ENCODE results near the gene MDGA2.

MDGA2 gene

DNA sequence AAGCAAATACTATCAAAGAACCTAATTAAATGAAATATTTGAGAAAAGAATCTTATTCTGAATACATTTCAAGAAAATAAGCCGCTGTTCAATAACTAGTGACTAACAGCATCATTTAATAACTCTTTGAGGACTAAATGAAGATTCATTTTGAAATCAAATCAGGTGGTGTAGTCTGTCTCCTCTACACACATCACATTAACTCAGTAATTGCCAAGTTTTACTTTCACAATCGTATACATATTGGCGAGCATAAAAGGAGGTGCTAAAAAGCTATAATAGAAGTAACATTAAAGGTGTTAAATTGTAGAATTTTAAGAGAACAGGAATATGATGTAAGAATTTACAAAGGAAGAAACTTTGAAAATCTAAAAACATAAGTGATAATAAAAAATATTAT is 185.1 kb downstream of the MDGA2 start:
- DNase-seq (ENCODE audit: low read depth in 2 of 2): no peak

DNA sequence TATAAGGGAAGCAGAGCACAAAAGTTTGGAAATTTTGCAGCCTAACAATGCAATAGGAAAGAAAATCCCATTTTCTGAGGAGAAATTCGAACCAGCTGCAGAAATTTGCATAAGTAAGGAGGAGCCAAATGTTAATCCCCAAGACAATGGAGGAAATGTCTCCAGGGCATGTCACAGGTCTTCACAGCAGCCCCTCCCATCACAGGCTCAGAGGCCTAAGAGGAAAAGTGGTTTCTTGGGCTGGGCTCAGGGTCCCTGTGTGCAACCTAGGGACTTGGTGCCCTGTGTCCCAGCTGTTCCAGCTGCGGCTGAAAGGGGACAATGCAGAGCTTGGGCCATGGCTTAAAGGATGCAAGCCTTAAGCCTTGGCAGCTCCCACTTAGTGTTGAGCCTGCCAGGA is 190.0 kb downstream of the MDGA2 start:
- no peak for DNase-seq (ENCODE audit: low read depth in 2 of 2)

DNA sequence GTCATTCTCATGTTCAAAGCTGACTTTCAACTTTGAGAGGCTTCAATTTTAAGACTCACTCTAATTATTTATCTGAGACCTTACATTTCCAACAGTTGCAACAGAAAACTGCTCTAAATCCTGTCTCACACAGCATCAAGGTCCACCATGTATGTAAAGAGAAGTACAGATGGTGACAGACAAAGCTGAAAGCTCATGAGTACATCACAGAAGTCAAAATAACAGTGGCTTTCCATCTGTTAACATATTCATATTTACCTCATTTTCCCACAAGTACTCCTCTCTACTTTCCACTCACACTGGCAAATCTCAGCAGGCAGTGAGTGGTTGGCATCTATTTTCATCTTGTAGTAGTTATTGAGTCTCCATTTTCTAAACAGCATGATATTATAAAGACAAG is 192.0 kb downstream of the MDGA2 start:
- DNase-seq (ENCODE audit: low read depth in 2 of 2): no peak

DNA sequence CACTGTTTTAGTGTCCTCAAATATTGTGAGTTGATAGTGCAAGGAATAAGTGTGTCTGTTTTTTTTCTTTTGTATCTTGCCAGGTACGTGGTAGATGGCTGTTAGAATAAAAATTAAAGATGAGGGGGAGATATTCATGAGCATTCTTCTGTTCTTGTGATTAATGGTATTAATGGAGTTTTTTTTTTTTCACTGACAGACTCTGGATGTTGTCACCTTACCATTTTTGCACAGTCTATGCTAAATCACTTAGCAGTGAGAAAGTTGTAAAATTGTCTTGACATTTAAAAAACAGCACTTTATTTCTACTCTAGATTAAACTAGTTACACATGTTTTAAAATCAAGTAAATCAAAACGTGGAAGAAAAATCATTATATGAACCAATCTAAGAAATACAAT is 204.3 kb downstream of the MDGA2 start:
- no peak for DNase-seq (ENCODE audit: low read depth in 2 of 2)

DNA sequence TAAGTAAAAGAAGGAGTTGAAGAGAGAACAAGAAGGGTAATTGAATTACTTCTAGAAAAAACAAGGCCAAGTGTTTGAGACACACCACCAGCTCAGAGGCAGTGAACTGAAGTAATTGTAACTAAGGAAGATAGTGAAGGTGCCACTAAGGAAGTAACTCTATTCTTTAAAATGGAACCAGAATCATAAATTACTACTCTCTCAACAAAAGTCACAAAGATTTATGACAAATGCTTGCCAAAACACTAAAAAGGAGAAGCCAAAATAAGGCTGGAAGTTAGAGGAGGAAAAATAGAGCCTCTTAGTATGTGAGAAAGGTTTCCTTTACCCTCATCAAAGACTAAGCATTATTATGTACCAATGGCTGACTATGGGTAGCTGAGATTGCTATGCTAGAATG is 208.5 kb downstream of the MDGA2 start:
- no peak for DNase-seq (ENCODE audit: low read depth in 2 of 2)

DNA sequence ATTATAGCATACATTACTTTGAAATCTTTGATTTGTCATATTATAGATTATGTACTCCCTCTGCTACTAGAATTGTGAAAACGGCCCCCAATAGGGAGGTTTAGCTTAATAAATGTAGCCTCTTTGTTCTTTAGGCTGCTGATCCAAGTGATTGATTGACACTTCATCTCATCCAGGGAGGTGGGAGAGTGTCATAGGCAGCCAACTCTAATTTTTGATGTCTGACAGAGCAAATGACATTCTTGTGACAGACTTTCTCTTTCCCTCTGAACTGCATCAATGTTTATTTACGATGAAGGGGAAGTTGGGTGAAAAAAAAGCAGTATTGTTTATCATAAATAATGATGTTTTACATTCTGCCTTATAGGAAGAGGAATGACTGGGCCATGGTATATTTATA is 221.4 kb downstream of the MDGA2 start:
- no peak for DNase-seq (ENCODE audit: low read depth in 2 of 2)

DNA sequence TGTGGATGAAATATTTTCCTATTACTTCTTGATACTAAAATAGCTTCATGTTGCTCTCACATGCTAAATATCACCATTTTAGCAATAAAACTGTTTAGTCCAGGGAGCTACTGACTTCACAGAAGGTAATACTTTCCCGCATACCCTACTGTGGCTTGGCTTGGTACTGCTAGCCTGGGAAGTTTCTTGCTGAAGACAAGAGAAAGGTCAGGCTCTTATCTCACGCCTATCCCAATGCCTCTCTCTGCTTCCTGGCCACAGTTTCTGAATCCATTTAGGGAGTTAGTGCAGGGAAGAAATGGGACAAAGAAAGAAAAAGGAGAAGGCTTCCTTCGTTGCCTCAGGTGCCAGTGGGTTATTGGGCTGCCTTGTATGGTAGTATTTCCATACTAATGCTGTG is 228.3 kb downstream of the MDGA2 start:
- no peak for DNase-seq (ENCODE audit: low read depth in 2 of 2)

DNA sequence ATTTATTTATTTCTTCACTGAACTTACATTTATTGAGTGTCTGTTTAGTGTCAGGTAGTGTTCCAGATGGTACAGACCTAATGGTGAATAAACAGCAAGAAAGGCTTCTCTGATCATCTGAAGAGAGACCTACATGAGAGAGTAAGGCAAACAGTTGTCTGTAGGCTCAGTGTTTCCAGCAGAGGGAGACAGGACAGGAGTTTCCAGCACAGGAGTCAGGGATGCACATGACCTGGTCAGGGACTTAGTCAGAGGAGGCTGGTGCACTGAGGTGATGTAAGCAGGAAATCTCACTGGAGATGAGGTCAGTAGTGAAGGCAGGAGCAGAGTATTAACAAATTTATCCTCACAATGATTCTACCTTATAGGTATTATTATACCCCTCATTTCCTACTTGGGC is 233.2 kb downstream of the MDGA2 start:
- no peak for DNase-seq (ENCODE audit: low read depth in 2 of 2)

DNA sequence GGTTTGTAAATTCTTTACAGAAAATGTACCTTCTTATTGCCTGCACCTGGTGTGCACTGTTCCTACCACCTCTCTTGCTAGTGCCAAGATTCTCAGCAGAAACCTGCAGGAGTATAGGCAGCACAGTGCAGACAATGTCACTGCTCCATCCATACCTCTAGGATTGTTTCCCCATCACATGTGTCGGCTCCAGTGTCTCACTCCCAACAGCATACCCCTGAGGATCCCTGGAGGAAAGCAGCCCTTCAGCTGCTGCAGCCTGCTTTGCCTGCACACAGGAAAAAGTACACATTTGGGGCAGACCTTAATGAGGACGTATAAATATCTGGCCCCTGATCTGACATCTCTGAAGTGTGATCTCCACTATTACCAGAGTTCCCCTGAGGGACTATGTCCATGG is 235.5 kb downstream of the MDGA2 start:
- no peak for DNase-seq (ENCODE audit: low read depth in 2 of 2)

DNA sequence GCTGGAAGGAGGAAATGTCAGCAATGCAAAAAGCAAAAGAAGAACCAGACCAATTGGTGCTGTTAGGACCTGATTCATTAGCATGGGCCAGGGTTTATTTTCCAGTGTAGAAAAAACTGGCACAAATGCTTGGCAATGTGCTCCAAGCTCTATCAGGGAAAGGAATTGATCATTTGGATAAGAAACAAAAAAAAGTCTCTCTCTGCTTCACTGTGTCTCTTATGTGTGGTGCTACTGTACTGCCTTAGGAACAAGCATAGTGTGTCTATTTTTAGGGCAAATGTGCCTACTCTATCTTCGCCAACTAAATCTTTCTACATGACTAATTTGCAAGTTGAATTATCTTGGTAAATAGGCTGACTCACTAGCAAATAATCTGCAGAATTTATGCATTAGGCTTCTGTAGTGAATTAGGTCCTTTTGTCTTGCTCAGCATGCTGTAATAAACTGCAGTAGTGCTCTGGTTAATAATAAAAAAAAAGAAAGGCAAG is 236.7 kb downstream of the MDGA2 start:
- DNase-seq (ENCODE audit: low read depth in 2 of 2): no peak

DNA sequence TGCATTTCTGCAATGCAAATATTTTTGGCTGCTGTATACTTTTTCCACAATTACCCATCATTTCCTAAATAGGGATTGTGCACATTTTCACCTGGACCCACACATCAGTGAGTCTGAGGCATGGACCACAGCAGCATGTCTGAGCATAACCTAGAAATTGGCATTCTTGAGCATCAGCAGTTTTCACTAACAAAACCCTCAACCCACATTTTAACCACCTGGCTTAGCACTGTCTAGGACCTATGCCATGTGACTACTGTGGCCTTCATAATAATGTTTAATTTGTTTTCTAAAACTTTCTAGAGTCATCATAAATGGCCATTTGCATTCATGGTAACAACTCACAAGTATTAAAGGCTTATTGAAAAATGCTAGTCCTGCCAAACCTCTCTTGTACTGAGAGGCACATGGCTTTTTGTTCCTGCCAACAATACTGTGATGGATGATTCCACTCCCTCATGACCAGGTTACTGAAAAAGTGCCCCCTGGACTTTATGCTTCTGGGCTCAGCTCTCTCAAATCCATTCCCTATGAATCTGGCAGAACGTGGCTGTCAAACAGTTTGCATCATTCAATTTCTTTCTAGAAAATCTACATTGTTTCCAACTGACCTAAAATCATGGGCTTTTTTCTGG is 240.0 kb downstream of the MDGA2 start:
- no peak for DNase-seq (ENCODE audit: low read depth in 2 of 2)

DNA sequence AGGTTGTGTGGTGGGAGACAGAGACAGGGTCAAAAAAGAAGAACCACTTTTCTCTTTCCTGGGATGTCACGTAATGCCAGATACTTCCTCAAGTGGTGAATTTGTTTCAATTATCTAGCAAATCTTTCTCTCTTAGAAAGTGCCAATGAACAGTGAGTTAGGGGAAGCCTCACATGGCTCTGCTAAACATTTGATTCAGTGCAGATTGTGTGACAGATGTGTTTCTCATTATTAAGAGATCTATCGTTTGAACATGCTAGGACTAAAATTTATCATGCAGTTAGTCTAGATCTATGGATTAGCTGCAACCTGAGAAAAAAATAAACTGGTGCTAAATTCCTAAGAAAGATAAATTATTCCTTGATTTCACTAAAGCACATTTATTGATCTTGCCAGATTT is 247.8 kb downstream of the MDGA2 start:
- no peak for DNase-seq (ENCODE audit: low read depth in 2 of 2)

DNA sequence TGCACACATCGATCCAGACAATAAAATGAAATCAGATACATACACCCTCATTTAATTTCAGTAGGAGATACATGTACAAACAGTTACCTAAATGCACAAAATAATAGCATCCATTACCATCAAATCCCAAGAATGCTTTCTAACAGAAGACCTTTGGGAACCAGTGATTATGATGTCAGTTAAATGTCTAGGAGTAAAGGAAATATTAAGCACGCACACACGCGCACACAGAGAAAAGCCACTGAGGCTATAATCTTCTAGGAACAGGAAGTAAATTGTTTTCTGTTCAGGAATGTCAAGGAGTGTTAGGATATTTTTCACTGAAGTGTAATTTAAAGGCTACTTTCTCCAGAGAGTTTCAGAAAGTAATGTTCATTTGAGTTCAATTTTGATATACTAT is 250.1 kb downstream of the MDGA2 start:
- DNase-seq (ENCODE audit: low read depth in 2 of 2): no peak

DNA sequence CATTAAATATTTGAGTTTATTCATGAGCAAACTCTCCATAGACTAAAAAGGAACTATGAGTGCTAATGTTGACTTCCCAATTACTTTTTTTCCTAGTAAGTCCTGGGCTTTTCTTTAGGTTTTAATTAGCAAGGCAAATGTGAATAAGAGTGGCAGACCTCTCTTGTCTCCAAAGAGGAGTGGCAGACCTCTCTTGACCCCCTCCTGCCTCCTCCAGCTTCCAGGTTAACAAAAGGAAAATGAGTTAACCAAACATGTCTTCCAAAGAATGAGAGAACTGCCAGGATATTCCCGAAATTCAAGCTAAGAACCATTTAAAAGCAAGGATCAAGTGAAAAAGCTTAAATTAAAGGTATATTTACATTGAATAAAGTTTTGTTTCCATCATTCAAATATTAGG is 253.2 kb downstream of the MDGA2 start:
- DNase-seq (ENCODE audit: low read depth in 2 of 2): no peak

DNA sequence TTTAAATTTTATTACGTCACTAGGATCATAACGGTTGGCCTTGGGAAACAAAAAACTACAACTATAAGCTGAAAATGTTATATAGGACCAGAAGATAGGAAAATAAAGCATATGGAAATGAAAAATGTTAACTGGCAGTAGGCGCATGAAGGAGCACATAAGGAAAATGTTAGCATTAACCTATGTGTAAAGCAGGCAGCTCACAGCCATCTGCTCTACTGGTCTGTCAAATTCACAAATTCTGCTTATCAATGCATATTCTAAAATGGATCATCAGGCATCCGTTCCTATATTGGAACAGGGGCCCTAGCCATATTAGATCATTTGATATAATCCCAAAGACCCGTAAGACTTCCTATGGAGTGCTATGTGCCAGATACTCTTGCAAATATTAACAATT is 263.9 kb downstream of the MDGA2 start:
- DNase-seq (ENCODE audit: low read depth in 2 of 2): no peak

DNA sequence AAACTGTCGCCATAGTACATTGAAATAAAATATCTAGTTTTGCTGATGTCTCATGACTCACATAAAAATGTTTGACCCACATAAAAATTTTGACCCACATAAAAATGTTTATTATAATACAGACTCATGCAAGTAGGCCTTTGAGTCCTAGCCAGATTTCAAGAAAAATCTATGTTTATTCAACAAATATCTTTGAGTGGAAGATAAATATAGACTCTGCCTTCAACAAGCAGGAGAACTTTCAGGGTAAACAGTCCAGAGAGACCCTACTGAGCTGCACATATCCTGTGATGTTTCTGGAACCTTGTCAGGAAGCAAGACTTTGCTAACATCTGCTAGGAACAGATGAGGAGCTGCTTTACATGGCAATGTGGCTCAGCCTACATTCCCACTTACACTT is 283.1 kb downstream of the MDGA2 start:
- DNase-seq (ENCODE audit: low read depth in 2 of 2): no peak

DNA sequence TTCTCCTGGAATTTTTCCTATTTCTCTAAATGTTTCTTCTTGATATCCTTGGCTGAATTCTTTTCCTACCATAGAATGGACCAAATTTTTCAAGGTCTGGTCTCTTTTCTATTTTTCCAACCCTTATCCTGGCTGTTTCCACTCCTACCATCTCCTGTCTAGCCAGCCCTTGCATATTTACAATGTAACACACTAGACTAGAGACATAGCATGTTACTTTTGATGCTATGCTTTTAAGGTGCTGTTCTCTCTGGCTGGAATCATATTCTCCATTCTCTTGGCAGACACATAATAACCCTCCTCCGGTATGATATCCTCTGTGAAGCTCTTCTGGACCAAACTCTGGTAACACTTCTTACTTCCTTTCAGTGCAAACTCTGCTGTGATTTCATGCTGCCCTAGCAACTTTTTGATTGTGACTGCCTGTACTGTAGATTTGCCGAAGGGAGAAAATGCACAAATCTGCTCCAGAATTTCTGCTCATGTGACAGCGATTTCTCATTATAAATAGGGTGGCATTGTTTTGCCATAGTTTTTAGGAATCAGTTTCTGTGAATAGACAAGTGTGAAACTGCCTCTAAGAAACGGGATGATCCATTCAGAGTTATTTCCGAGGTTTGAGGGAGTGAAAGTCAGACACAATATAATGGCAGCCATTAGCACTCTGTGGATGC is 284.4 kb downstream of the MDGA2 start:
- DNase-seq (ENCODE audit: low read depth in 2 of 2): no peak

DNA sequence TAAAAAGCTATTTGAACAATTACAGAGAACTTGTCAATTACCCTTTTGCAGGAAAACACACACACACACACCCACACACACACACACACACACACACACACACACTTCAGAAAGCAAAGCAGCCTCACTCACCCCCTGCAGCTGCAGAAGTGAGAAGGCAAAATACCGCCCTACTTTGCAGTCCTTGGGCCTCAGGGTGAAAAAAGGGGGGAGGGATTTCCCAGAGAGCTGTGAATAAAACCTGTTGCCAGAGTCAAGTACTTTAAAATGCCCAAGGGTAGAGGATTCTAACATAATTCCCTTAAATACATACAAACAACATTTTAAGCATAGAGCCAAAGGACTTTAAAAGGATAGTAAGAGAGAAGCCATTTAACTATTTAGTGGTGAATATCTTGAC is 285.9 kb downstream of the MDGA2 start:
- DNase-seq (ENCODE audit: low read depth in 2 of 2): no peak

DNA sequence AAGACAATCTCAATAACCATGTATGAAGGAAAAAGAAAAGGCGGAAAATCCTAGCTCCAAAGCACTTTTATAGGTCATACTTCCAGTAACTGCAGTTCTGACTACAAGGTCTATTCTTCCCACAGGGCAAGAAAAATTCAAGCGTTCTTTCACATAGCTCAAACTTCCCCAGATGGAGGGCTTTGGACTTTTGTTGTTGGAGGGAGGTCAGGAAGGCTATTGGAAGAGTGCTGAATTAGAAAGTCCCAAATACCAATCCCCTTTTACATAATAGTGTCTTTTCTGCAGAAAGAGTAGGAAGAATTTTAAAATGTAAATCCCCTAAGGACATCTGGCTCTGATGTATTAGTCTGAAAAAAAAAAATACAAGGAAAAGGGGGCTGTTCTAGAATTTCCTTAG is 309.4 kb downstream of the MDGA2 start:
- no peak for DNase-seq (ENCODE audit: low read depth in 2 of 2)

DNA sequence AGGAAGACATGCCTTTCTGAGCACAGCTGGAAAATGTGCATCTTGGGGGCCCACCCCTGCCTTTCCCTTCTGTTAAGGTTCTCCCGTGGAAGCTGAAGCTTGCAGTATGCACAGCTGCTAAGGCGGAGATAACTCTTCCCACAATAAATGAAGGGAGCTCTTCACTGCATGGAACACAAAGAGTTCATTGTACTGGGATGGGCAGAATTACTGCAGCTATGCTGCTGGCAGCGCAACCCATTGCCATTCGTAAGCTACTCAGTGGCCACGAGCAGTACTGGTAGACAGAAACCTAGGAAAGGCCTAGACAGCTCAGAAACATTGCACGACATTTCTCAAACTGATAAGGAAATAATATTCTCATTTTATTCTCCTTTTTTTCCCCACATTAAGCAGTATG is 310.2 kb downstream of the MDGA2 start:
- no peak for DNase-seq (ENCODE audit: low read depth in 2 of 2)

DNA sequence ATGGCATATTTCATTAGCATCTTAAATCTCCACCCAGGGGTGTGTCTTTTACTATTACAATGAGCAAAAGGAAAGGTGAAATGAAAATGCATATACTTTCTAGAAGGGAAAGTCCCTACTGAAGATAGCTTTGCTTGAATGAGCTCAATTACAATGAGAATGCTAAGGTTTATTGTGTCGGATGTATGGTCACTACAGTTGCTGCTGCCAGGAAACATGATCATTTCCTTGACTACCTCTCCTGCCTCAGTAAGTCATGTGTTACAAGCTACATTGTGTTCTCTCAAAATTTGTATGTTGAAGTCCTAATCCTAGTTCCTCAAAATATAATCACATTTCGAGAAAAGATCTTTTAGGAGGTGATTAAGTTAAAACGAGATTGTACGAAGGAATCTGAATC is 322.2 kb downstream of the MDGA2 start:
- no peak for DNase-seq (ENCODE audit: low read depth in 2 of 2)

DNA sequence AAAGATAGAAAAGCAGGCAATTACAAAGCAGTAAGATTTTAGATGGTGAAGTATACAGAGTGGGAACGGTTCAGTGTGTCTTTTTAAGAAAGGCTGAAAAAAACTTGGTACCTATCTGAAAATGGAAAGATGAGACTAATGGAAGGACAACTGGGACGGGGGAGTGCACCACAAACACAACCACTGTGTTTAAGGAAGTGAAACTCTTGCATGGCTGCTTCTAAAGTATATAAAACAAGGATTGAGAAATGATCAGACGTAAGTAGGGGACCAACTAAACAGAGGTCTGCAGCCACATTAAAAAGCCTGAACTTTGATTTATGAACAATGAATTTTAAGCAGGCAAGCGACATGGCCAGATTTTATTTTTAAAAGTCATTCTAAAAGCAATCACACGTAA is 328.6 kb downstream of the MDGA2 start:
- DNase-seq (ENCODE audit: low read depth in 2 of 2): no peak

DNA sequence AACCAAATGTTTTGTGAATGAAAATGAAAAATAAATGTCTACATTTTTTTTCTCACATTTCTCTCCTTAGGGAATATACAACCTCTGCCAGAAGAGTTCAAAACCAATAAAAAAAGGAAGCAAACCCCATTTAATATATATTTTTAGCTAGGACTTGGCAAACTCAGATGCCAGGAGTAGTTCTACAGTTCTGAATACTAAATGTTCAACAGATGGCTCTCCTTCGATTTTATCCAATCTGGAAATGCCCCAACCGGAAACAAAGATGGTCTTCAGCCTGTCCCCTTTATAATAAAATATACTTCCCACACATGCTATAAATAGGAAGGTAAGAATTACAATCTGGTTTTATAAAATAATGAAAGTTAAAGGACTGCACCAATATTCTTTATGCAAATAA is 330.4 kb downstream of the MDGA2 start:
- no peak for DNase-seq (ENCODE audit: low read depth in 2 of 2)

DNA sequence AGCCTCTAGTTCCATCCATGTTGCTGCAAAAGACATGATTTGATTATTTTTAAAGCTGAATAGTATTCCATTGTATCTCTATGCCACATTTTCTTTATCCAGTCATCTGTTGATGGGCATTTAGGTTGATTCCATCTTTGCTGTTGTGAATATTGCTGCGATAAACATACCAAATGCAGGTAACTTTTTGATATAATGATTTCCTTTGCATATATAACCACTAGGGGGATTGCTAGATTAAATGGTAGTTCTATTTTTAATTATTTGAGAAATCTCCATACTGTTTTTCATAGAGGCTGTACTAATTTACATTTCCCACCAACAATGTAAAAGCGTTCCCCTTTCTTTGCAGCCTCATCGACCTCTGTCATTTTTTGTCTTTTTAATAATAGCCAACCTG is 342.5 kb downstream of the MDGA2 start:
- no peak for DNase-seq (ENCODE audit: low read depth in 2 of 2)

Measured in stimulated activated CD8-positive, alpha-beta memory T cell treated with anti-CD3 and anti-CD28 coated beads, Interleukin-7, amount 100 ng/mL, for 4 hours (primary cell).